Measurements from ENCODE around the gene MAPT.

MAPT gene

GRCh38 chr17:45846646-45847045 is 47.7 kb upstream of the MAPT start:
- TF ChIP-seq RAD21 (IDR thresholded peaks at IDR 0.05; ENCODE audit: low read depth), result no peak
- TF ChIP-seq, protein P1, sequence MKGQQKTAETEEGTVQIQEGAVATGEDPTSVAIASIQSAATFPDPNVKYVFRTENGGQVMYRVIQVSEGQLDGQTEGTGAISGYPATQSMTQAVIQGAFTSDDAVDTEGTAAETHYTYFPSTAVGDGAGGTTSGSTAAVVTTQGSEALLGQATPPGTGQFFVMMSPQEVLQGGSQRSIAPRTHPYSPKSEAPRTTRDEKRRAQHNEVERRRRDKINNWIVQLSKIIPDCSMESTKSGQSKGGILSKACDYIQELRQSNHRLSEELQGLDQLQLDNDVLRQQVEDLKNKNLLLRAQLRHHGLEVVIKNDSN (IDR thresholded peaks at IDR 0.05), result no peak
- no peak for TF ChIP-seq NFIC (IDR thresholded peaks at IDR 0.05)
- TF ChIP-seq TAF1 (IDR thresholded peaks at IDR 0.05; ENCODE audit: low read depth), result no peak
- TF ChIP-seq ZBTB7A (IDR thresholded peaks at IDR 0.05; ENCODE audit: low read depth), result no peak
- TF ChIP-seq TCF12 (IDR thresholded peaks at IDR 0.05; ENCODE audit: low read depth), result no peak
- TF ChIP-seq EGR1 (IDR thresholded peaks at IDR 0.05), result no peak
- TF ChIP-seq, protein P2, sequence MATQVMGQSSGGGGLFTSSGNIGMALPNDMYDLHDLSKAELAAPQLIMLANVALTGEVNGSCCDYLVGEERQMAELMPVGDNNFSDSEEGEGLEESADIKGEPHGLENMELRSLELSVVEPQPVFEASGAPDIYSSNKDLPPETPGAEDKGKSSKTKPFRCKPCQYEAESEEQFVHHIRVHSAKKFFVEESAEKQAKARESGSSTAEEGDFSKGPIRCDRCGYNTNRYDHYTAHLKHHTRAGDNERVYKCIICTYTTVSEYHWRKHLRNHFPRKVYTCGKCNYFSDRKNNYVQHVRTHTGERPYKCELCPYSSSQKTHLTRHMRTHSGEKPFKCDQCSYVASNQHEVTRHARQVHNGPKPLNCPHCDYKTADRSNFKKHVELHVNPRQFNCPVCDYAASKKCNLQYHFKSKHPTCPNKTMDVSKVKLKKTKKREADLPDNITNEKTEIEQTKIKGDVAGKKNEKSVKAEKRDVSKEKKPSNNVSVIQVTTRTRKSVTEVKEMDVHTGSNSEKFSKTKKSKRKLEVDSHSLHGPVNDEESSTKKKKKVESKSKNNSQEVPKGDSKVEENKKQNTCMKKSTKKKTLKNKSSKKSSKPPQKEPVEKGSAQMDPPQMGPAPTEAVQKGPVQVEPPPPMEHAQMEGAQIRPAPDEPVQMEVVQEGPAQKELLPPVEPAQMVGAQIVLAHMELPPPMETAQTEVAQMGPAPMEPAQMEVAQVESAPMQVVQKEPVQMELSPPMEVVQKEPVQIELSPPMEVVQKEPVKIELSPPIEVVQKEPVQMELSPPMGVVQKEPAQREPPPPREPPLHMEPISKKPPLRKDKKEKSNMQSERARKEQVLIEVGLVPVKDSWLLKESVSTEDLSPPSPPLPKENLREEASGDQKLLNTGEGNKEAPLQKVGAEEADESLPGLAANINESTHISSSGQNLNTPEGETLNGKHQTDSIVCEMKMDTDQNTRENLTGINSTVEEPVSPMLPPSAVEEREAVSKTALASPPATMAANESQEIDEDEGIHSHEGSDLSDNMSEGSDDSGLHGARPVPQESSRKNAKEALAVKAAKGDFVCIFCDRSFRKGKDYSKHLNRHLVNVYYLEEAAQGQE (IDR thresholded peaks at IDR 0.05; ENCODE audit: low read depth), result no peak
- no peak for TF ChIP-seq FOXM1 (IDR thresholded peaks at IDR 0.05; ENCODE audit: borderline replicate concordance, low read depth)
- TF ChIP-seq TEAD4 (IDR thresholded peaks at IDR 0.05), result no peak
- TF ChIP-seq CEBPB (IDR thresholded peaks at IDR 0.05), result no peak
- no peak for TF ChIP-seq EP300 (IDR thresholded peaks at IDR 0.05; ENCODE audit: borderline replicate concordance)

- TF ChIP-seq, protein P2 (IDR thresholded peaks at IDR 0.05; ENCODE audit: low read depth), result no peak
- no peak for TF ChIP-seq EGR1 (IDR thresholded peaks at IDR 0.05)
- TF ChIP-seq MAX (IDR thresholded peaks at IDR 0.05), result no peak
- TF ChIP-seq CEBPB (IDR thresholded peaks at IDR 0.05), result no peak
- no peak for TF ChIP-seq FOXM1 (IDR thresholded peaks at IDR 0.05; ENCODE audit: borderline replicate concordance, low read depth)
- TF ChIP-seq CREB1 (IDR thresholded peaks at IDR 0.05; ENCODE audit: low read depth), result no peak
- TF ChIP-seq ZBTB7A (IDR thresholded peaks at IDR 0.05; ENCODE audit: low read depth), result no peak
- TF ChIP-seq YY1 (IDR thresholded peaks at IDR 0.05; ENCODE audit: low read depth), result no peak
- TF ChIP-seq, protein P1 (IDR thresholded peaks at IDR 0.05), result no peak
- no peak for TF ChIP-seq TEAD4 (IDR thresholded peaks at IDR 0.05)
- no peak for TF ChIP-seq RAD21 (IDR thresholded peaks at IDR 0.05; ENCODE audit: low read depth)
- no peak for TF ChIP-seq TCF12 (IDR thresholded peaks at IDR 0.05; ENCODE audit: low read depth)
- no peak for TF ChIP-seq EP300 (IDR thresholded peaks at IDR 0.05; ENCODE audit: borderline replicate concordance)
Measured at GRCh38 chr17:45847101-45847500, 47.3 kb upstream of the MAPT start.

DNA sequence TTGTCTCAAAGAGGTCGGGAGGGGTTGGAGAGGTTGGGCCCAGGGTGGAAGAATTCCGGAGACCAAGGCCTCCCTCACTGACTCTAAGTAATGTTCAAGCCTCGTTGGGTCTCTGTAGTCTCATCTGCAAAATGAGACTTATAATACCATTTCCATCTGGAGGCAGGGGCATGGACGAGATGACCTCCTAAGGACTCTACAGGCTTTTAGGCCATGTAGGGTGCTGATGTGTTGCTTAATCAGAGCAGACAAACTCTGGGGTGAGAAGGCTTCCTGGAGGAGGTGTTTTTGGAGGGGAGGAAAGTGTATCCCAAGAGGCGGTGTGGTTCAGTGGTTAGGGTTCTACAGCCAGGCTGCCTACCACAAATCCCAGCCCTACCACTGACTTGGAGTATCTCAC is 46.6 kb upstream of the MAPT start:
- TF ChIP-seq NFIC (IDR thresholded peaks at IDR 0.05) (no peak), RAD21 (IDR thresholded peaks at IDR 0.05; ENCODE audit: low read depth) (no peak), EGR1 (IDR thresholded peaks at IDR 0.05) (no peak), CREB1 (IDR thresholded peaks at IDR 0.05; ENCODE audit: low read depth) (no peak), EP300 (IDR thresholded peaks at IDR 0.05; ENCODE audit: borderline replicate concordance) (no peak), TAF1 (IDR thresholded peaks at IDR 0.05; ENCODE audit: low read depth) (no peak)
- TF ChIP-seq, protein P2 (IDR thresholded peaks at IDR 0.05; ENCODE audit: low read depth), result no peak
- TF ChIP-seq, protein P1 (IDR thresholded peaks at IDR 0.05), result no peak

GRCh38 chr17:45848405-45848804 is 45.9 kb upstream of the MAPT start:
- TF ChIP-seq CEBPB (IDR thresholded peaks at IDR 0.05) (no peak), RAD21 (IDR thresholded peaks at IDR 0.05; ENCODE audit: low read depth) (no peak), ZBTB7A (IDR thresholded peaks at IDR 0.05; ENCODE audit: low read depth) (no peak), EP300 (IDR thresholded peaks at IDR 0.05; ENCODE audit: borderline replicate concordance) (no peak), EGR1 (IDR thresholded peaks at IDR 0.05) (no peak), MAX (IDR thresholded peaks at IDR 0.05) (no peak), NFIC (IDR thresholded peaks at IDR 0.05) (no peak), YY1 (IDR thresholded peaks at IDR 0.05; ENCODE audit: low read depth) (no peak), TCF12 (IDR thresholded peaks at IDR 0.05; ENCODE audit: low read depth) (no peak), TEAD4 (IDR thresholded peaks at IDR 0.05) (no peak)
- TF ChIP-seq, protein P2 (IDR thresholded peaks at IDR 0.05; ENCODE audit: low read depth), result no peak

Measured in Ishikawa (cell line).